IPS-NIHi7 (cell line): ENCODE measurements around the gene CALCB.
A peak's percentile ranks its signal among the peaks of the same experiment; 100 is the strongest.

Experiments used
- DNase-seq: peaks from one replicate; pipeline ENCODE4 v3.0.0; 2012; ENCODE audit warnings: mixed read lengths; ENCODE audit errors: extremely low spot score

The CALCB gene

DNA sequence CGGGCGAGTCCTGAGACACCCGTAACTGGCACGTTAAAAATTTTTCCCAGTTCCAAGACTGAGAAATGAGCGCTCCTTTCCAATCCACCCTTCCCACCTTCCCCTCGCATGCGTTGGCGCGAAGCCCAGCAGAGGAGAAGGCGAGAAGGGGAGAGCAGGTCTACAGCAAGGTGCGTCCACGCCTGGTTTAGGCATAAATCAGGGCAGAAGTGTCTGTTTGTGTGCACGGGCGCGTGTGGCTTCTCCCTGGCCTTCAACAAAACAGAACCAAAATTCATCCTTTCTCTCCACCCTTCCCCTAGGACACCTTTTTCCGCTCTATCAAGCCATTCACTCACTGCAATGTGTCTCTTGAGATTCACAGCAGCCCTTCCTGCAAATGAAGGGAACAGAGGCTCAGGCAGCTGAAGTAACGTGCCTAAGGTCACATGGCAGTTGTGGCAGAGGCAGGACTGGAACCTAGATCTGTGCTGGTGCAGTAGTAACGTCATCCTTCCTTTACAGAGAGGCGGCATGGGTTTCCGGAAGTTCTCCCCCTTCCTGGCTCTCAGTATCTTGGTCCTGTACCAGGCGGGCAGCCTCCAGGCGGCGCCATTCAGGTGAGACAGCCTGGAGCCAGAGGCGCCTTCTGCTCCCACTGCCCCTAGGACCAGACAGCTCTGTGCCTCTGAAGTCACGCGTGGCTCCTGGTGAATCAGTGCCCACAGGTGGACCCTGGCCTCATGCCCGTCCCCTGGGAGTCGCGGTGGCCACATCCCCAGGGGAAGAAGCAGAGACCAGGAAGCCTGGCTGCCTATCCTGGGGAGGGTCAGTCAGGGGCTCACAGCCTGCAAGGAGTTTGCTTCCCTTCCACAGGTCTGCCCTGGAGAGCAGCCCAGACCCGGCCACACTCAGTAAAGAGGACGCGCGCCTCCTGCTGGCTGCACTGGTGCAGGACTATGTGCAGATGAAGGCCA lies 1.1 kb downstream of the CALCB start:
- DNase-seq: peak; percentile 85

DNA sequence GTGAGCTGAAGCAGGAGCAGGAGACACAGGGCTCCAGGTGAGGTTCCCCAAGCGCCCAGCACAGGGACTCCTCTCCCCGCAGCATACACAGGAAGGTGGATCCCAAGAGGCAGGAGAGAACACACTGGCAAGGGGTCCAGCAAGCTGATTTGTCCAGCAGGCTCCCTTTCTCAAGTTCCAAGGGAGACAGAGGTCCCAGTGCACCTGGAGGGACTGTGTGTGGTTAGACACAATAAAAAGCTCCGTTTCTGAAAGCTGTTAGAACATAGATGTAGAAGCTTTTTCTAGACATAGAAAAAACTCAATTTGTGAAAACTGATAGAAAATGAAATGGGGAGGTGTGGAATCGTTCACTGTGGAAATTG lies 1.8 kb downstream of the CALCB start:
- no peak for DNase-seq

DNA sequence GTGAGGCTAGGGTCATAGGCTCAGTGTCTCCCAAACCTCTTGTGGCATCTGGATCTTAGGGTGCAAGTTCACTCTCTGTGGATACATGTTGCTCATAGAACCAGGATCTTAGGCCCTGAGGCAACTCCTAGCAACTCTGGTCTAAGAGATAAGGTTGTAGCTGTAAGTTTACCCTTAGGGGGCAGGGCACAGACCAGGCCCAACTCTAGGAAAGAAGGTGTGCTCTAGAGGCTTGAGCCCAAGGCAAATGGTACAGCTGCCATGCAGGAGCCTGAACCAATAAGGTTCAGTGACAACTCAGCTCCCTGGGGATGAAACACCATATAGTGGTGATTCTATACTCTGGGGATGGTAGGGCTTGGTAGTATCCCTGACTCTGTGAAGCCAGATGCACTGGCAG lies 17.8 kb downstream of the CALCB start:
- DNase-seq: no peak

DNA sequence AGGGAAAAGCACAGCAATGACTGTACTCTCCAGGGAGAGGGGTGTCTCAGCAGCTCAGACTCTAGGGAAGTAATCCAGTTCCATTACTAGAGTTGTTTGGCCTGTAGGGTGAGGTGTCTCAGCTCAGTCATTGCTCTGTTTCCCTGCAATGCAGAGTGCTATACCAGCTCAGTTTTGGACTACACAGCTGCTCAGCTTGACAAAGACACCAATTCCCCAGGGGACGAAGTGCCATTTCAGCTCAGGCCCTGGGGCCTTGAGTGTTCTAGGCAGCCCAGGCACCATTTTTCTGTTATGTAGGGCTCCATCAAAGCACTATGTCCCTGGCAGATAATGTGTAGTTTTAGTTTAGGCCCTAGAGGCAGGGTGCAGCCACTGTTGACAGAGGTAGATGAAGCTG lies 18.2 kb downstream of the CALCB start:
- DNase-seq: no peak

DNA sequence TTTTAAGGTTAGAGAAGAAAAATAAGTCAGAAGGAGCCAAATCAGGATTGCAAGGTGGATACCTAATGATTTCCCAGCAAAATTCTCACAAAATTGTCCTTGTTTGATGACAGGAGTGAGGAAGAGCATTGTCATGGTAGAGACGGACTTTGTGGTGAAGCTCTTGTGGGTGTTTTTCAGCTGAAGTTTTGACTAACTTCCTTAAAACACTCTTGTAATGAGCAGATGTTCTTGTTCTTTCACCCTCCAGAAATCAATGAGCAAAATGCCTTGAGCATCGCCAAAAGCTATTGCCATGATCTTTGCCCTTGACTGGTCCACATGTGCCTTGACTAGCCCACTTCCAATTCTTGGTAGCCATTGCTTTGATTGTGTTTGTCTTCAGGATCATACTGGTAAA lies 20.0 kb downstream of the CALCB start:
- DNase-seq: no peak

DNA sequence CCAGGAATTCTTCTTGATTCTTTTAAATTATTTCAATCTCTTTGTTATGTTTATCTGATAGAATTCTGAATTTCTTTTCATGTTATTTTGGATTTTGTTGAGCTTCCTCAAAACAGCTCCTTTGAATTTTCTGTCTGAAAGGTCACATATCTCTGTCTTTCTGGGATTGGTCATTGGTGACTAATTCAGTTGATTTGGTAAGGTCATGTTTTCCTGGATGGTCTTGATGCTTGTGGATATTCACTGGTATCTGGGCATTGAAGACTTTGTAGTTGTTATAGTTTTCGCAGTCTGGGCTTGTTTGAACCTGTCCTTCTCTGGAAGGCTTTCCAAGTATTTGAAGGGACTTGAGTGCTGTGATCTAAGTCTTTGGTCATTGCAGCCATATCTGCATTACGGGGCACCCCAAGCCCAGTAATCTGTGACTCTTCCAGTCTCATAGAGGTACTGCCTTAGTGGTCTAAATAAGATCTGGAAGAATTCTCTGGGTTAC lies 22.4 kb downstream of the CALCB start:
- DNase-seq: no peak

DNA sequence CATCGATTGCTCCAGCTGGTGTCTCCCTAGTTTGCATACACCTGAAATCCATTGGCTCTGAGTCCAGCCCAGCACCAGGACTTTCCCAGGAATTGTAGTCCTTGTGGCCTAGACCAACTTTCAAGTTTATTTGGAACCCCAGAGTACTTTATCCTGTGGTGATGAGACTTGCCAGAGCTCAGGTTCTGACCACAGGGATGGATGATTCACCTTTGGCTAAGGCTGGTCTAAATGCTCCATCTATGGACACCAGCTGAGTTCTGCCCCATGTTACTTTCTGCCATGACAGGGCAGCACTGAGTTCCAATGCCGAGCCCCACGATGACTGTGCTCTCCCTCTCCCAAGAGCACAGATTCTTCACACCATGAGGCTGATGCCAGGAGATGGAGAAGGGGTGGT lies 24.0 kb downstream of the CALCB start:
- DNase-seq: no peak

DNA sequence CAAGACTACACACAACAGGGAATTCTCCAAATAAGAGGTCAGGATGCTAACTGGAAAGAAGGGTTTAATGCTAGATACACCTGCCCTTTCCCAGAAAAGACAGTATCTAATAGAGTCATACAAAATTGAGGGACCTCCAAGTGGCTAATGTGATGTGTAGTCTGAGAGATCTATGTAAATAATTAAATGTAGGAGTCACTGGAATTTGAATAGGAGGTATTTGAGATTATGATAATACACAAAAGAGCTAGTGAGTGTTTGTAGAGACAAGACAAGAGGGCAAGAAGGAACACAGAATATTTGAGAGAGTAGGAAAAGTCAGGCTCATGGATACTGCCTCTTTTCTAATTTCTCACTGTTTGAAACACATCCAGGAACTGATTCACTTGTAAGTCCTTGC lies 25.9 kb downstream of the CALCB start:
- no peak for DNase-seq

DNA sequence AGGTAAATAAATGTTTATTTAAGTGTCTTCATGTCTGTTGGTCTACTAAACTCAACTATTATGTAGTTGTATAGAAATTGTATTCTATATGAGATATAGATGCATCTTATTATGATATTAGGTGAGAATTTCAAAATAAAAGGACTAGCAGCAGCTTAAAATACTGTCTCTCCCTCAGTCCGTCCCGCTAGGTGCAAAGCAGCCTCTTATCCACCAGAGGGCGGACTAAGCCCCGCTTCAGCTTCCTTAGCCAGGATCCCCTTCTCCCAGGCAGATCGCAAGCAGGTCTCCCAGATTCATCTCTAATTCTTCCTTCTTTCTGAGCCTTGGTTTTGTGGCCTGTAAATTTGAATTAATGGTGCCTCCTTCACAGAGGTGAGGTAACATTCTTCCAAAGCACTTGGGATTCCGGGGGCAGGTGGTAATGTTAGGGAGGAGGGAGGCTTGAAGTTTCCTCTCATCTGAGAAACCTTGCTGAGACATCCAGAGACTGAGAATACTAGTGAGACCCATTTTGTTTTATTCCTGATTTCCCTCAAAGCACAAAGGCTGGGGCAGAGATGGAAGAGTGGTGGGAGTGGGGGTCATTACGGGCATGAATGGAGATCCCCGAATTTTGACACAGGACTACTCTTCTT lies 27.8 kb downstream of the CALCB start:
- peak; percentile 80 for DNase-seq

DNA sequence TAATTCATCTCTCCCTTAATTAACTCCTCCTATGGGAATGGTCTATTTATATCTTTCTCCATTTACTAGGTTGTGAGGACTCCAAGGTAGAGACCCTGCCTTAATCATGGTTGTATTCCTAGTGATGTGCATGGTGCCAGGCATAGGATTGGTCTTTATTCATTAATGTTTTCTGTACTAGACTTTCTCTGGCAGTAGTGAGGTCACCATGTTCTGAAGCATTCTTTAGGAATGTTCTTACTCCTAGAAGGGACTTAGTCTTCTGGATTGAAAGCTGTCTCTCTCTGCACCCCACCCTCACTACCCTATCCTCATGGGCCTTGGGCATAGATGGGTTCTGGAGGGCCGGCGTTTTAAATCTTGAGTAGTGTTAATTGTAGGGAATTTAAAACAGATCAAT lies 30.8 kb downstream of the CALCB start:
- DNase-seq: no peak

DNA sequence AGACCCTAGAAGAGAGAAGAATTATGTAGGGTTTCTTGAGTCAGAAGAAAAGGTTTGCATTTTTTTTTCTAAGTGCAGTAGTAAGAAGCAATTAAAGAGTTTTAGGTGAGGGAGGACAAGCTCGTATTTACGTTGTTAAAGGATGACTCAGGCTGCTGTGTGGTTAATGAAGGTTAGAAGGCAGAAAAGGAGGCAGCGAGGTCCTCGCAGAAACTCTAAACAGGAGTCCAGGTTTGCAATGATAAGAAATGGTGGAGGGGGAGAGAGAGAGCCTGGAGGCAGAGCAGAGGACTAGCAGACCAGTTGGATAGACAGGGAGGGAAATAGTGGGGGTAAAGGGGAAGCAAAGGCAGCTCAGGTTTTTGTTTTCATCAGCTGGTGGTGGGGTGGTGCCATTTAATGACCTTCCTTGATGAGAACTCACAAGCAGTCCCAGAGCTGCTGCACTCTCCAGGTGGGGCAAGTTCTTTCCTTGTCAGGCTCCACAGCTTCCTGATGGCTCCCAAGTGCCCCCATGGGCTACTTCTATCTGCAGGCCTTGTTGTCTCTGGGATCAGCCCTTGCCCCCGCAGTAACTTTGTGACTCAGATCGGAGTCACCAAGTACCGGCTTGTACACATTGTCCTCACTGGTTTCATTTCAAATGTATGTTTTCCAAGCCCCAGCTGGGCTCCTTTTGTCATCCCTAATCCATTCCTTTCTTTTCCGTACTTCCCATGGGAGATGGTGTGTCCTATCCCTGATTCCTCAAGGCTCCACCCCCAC lies 33.0 kb downstream of the CALCB start:
- no peak for DNase-seq

DNA sequence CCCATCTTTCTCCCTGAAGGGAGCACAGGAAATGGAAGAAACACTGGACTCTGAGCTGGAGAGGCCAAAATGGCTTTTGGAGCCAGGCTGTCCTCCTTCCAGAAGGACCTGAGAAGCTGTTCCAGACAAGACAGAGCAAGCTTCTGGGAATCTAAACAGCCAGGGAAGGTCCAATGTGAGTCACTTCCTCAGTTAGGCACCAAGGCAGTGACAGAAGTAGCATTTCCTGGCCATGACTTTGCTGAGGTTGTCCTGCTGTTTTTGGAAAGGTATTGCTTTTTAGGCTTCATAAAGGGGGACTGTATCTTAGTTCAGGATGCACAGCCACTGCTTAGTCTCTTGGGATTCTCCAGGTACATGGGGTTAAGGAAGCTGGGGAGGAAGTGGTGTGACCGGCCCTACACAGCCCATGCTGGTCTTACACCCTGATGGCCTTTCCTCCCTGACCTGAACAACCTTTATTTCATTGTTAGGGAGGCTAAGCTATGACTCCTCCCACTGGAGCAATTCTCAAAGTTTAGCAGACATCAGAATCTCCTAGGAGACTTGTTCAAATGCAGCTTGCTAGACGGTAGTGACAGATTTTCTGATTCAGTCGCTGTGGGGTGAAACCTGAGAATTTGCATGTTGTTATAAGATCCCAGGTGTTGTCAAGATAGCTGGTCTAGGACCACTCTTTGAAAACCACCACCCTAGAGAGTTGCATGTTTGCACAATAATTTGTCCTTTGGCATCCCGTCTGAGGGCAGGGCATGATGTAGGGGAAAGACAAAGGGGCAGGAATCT lies 34.5 kb downstream of the CALCB start:
- no peak for DNase-seq

DNA sequence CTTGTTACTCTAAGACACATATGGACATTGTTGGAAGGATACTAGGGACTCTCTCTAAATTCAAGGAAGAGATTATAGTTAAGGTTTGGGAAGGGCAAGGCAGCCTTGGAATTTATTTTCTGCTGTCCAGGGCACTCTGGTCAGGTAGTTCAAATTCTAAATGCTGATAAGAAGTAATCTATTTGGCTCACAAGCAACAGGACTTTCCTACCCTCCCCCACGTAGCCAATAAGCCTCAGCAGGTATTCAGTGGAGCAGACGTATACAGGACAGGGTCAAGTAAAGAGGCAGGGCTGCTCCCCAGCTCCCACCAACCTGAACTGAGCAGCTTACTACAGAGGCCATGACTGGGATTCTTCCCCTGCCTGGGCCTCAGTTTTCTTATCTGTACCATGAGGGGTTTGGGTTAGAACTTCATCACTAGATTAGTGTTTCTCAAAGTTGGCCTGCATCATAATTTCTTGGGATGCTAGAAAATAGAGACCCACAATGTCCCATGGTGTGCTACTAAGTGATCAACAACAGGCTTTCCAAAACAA lies 35.3 kb downstream of the CALCB start:
- no peak for DNase-seq

DNA sequence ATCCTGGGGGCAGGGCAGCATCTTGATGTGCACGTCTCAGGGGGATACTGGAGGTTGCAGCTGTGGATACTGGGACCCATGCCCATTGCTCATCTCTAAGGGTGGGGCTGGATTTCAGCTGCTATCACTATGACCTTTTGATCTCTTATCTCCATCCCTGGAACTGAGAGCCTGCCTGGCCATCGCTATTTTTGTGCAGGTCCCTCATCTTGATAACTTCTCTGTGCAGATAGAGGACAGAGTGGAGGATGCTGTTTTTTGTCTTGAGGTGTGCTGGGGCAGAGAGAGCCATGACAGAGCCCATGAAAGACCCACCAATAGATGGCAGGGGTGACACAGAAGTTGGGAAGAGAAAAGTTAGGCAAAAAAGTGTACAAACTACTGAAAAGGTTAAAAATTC lies 36.2 kb downstream of the CALCB start:
- no peak for DNase-seq

DNA sequence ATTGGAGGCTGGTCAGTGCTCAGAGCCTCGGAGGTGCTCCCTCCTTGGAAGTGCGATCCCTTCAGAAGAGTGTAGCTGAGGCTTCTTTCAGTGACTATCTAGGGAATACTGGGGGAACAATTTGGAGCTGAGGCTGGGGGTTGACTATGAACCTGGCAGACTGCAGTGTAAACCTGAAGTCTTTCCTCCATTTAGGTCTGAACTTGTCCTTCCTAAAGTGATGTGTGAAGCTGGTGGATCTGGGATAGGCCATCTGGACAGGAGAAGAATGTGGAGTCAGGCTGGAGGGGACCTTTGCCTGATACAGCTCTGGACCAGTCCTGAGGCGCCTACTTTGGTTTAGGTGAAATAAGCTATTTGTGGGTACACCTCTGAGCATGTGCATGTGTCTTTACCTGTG lies 37.8 kb downstream of the CALCB start:
- no peak for DNase-seq

DNA sequence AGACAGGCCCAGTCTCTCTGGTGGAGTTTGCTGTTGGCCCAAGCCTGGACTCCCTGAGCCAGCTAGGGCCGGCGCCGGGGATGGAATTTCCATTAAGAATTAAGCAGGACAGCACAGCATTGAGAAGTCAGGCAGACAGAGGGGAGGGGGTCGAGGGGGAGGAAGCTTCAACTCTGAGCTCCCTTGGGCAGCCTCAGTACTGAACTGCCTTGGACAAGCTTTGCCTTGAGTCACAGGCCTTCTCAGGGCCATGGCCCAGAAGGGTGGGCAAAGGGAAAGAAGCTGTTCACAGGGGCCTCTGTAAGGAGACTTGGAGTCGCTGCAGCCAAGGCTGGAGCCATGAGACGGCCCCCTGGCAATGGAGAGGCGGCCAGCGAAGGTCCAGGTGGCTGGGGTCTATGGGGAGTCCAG lies 38.7 kb downstream of the CALCB start:
- DNase-seq: no peak

DNA sequence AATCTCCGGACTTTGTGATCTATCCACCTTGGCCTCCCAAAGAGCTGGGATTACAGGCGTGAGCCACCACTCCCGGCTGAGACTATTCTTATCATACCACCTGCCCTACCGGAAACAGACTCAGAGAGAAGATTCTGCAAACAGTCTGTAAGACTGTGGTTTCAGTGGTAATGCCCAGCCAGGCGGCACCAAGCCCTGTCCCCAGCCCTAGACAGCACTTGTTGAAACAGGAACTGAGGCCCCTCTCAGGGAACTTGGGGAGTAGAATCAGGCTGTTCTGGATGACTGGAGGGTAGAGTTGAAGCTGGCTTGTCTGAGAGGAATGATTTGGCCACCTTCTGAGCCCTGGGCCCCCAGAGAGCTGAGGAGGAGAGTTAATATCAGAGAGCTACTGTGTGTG lies 40.0 kb downstream of the CALCB start:
- DNase-seq: no peak

DNA sequence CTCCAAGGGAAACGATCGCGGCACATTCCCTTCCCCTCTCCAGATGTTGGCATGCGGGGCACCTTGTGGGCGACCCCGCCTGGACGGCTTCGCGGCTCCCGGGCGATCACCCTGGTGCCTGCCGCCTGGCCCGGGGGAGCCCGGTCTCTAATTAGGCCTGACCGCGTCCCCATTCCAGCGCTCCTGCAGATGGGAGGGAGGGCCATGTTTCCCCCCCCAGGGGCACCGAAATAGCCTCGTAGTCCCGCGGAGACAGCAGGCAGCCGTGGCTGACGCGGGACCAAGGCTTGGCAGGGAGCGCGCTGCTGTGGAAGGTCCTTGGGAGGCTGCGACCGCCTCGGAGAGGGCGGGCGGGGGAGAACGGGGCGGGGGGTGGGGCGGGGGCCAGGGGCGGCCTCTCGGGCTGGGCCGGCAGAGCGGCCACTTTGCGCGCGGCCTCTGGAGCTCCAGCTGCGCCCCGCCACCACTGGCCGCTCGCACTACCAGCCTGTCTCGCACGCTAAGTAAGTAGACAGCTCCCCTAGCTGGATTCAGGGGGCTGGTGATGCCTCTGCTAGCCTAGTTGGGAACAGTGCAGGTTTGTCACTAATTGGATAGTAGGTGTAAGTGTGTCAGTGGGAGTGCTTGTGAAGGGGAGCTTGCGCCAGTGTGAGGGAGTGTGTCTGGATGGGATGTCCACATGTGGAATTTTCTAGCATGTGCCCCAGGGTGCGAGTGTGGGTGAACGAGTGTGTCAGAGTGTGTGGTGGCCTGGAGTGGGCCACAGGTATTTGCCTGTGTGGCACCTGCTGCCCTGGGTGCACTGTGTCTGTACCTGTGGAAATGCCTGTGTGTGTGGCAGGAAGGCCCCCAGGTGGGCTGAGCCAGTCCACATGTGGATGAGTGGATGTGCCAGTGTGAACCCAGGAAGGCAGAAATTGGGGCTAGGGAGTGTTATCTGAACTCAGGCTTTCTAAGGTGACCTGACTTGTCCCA lies 41.4 kb downstream of the CALCB start, which contains the start of gene INSC:
Gene INSC (plus strand): TSS at position 423 of the 975 bp plus-strand sequence. CDS start 34,252 bp downstream, outside the sequence.
- DNase-seq: peak; percentile 58

DNA sequence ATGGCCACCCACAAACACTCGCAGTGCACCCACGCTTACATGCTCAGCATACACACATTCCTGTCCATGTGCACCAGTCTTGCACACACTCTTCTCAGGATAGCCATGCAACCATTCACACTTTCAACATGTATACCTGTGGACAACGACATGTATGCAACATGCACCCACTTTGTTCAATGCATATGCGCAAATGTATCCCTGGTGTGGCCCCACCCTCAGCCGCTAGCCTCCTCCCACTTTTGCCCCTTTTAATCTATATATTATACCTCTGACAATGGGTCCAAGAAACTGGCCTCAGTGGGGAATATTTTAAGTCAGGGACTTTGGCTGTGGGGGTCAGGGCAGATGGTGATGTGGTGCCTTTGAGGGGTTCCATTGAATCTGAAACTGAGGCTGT lies 42.3 kb downstream of the CALCB start:
- no peak for DNase-seq

DNA sequence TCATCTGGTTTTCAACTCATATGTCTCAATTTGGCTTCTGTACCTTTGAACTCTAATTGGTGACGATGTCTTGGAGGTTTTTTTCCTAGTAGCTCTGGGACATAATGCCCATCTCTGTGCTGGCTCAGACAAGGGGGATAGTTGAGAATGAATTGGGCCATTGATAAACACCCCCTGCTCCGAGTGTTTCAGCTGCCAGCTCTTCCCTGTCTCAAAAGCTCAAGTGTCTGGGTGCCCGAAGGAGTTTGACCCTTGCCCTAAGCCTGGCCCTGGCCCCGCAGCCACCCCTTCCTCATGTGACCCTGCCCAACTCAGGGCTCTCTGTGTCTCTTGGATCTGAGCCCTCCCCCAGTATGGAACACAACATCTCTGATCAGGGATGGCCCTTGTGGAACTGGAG lies 44.4 kb downstream of the CALCB start:
- no peak for DNase-seq
